ENCODE results near the gene TFAP2D.

The TFAP2D gene

GRCh38 chr6:50818020-50818419 is 104.7 kb downstream of the TFAP2D start:
- H3K4me3 ChIP-seq (ENCODE audit: low read length): no peak overlapping the region
- no peak for DNase-seq (ENCODE audit: low read depth)
- TF ChIP-seq CTCF (conservative IDR thresholded peaks at IDR 0.05; ENCODE audit: low read depth, low read length): no peak

GRCh38 chr6:50818673-50819072 is 105.3 kb downstream of the TFAP2D start, which contains the start of gene TFAP2B:
TFAP2B (plus strand) TSS chr6:50818871; CDS start chr6:50818892, 21 bp downstream.
- no peak within 1 kb of the TSS for H3K4me3 ChIP-seq (ENCODE audit: low read length)
- TF ChIP-seq CTCF (conservative IDR thresholded peaks at IDR 0.05; ENCODE audit: low read depth, low read length): no peak
- DNase-seq (ENCODE audit: low read depth): no peak

- DNase-seq (ENCODE audit: low read depth): no peak
- TF ChIP-seq CTCF (conservative IDR thresholded peaks at IDR 0.05; ENCODE audit: low read depth, low read length): no peak
- H3K4me3 ChIP-seq (ENCODE audit: low read length): no peak overlapping the region
Measured at GRCh38 chr6:50819466-50819903, 106.2 kb downstream of the TFAP2D start.

- no peak for DNase-seq (ENCODE audit: low read depth)
- no peak for TF ChIP-seq CTCF (conservative IDR thresholded peaks at IDR 0.05; ENCODE audit: low read depth, low read length)
- no peak overlapping the region for H3K4me3 ChIP-seq (ENCODE audit: low read length)
Measured at GRCh38 chr6:50819904-50820868, 106.9 kb downstream of the TFAP2D start.

- H3K4me3 ChIP-seq (ENCODE audit: low read length): no peak overlapping the region
- no peak for DNase-seq (ENCODE audit: low read depth)
- no peak for TF ChIP-seq CTCF (conservative IDR thresholded peaks at IDR 0.05; ENCODE audit: low read depth, low read length)
Measured at GRCh38 chr6:50820869-50821264, 107.5 kb downstream of the TFAP2D start.

GRCh38 chr6:50821441-50822077 is 108.2 kb downstream of the TFAP2D start:
- no peak overlapping the region for H3K4me3 ChIP-seq (ENCODE audit: low read length)
- TF ChIP-seq CTCF (conservative IDR thresholded peaks at IDR 0.05; ENCODE audit: low read depth, low read length): no peak
- no peak for DNase-seq (ENCODE audit: low read depth)

Data from retinal pigment epithelial cell (primary cell).